ENCODE measurements around the gene ZIC4. TPM values are rescaled to one million over a fixed set of nuclear protein-coding genes. Genes with fewer than 3 reads are reported as not detected.

The ZIC4 gene
- polyA plus RNA-seq, 3 donors = not detected

DNA sequence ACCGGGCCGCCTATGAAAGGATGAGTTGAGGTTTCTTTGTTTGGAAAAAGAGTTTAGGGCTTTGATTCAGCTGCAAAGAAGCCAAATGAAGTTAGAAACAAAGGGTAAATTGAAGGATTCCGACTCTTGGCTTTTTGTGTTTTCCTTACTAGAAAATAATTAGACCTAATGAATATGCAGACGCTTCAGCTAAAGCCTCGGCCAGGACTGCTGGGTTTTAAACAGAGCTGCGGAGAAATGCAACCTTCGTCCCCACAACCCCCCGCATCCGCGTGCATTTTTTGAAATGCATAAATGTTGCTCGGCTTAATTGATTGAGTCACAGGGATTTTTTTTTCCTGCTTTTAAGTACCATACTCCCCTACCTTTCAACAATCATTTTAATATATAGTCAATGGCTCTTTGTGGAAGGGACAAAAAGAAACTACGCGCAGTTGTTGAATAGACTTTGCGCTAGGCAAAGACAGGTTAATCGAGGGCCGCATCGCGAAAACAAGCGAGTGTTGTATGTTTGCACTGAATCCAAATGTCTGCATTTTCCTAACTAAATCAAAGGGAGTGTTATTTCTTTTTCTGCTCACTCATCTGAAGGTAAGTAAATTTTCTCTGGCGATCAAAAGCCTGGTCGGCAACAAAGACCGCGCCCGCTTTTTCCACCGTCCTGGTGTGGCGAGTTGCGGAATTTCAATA is 1.3 kb upstream of the ZIC4 start:
- no peak for DNase-seq (ENCODE audit: low read depth in 3 of 3, low spot score in 2 of 3)

DNA sequence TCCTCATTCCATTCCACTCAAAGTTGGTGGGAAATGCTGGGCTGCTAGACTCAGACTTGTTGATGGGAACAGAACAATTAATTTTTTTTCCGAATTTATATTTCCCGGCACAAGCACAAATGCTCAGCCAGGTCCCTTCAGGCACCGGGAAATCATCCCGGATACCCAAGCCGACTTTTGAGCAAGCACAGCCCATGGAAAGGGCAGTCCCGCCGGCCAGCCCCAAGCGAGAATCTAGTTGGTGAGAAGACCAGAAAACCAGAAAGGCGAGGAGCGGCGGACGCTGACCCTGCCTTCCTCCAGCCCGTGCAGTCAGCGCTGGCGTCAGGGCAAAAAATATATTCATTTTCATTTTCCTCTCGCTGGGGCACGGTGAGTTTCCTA is 763 bp upstream of the ZIC4 start:
- DNase-seq (ENCODE audit: low read depth in 3 of 3, low spot score in 2 of 3) = no peak

DNA sequence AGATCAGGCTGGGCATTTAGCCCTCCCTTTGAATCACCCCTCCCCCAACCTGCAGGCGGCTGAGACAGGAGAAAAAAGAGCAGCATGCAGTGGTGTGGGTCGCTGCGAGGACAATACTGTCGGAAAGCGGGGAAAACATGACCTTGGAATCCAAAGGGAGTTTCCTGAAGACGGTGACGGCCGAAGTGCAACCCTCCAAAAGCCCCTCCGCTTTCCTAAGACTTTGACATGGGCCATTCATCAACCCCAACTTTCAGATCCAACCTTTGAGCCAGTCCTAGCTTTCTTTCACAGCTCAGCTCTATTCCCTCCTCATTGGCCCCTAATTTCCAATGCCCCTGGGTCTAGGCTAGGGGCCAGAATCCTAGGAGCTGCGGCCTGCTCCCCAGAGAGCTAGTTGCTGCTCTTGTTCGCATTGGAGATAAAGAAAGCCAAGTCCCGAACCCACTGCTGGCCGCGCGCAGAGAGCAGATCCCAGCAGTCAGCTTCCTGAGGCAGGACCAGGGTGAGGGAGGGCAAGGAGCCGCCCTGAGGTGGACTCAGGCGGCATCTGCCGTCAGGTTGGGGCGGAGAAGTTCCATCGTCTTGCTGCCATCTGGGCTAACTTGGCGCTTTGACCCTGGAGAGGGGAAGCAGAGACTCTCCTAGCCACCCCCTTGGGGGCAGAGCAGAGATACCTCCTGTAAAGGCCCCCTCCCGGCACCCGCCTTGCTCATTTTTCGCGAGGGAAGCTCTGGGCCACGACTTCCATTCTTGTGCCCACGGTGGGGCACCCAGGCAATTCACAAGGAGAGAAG is 914 bp downstream of the ZIC4 start:
- DNase-seq (ENCODE audit: low read depth in 3 of 3, low spot score in 2 of 3) = no peak

DNA sequence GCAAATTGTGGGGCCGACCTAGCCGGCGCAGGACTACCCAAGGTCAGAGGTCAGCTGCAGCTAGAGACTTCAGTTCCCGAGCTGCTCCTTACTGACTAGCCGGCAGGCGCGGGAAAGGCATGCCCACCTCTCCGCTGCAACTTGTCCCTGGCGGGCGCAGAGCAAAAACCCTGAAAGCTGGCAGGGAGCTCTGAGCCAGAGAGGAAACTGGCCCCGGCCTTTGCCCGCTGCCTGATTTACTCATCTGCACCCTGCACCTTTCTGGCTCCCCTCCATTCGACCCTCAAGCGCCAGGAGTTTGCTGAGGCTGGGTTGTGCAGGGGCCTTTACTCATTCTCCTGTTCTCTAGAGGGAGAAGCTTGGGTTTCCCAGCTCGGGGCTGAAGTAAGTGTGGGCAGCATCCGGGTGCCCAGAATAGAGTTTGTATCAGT is 1.5 kb downstream of the ZIC4 start:
- DNase-seq (ENCODE audit: low read depth in 3 of 3, low spot score in 2 of 3) = no peak

DNA sequence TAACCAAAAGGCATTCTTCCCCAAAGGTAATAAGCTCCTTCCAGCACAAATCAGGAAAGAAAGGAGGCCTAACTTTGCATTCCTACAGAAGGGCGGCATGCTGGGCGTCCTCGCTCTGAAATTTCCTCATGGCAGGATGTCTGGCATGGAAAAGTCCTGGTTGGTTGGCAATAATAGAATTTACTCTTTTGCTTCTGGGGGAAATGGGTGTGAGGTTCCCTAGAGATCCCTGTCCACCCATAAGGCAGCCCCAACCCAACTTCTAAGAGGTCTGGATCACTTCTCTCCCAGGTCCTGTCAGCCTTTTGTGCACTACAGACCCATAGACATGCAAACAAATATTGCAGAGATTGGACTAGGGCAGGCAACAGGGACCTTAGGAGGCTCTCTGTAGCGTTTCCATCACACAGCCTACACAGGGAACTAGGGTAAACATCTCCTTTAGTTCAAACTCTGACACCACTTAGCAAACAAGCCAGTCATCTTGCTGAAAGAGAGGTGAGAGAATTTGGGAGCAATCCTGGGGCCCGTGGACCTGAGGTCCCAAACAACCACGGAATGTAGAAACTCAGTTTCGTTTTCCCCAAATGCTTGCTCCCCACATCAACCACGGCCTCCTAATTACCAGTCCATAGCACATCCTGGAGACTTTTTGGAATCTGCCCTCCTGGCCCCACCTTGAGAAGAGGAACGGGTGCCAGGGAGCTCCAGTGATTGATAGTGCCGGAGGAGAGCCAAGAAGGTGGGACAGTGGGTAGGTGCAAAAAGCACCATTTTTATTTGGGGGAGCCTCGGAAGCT is 2.1 kb downstream of the ZIC4 start:
- DNase-seq (ENCODE audit: low read depth in 3 of 3, low spot score in 2 of 3) = no peak

DNA sequence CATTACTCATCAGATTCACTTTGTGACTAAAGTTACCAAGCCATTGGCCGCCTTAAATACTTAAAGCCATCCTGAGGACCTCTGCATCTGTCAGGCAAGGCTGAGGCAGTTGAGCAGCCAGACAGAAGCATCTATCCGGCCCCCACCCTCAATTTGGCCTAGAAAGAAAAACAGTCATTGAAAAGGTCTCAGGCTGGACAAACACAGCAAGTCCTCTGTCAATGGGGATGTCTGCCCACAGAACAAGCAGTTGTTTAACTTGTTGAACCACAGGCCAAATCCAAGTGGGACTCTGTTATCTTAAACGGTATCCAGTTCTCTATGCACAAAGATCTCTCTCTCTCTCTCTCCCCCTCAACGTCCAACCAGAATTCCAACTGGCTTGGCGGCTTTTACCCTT is 2.8 kb downstream of the ZIC4 start:
- no peak for DNase-seq (ENCODE audit: low read depth in 3 of 3, low spot score in 2 of 3)

DNA sequence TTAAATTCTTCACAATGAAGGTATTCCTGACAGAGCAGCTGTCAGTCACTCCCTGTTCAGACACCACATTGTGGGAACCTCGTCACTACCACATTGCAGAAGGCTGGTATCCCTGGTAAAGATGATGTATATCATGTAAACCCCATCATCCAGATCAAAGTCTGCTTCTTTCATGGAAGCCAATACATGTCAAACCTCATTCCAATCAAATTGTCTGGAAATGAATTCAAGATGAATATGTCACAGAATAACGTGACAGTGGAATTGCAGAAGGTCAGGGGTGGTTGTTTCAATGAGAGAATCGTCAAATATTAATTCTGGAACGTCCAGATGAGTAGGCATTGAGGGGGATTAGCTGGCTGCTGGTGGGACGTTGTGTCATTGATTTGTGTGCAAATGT is 4.2 kb downstream of the ZIC4 start:
- no peak for DNase-seq (ENCODE audit: low read depth in 3 of 3, low spot score in 2 of 3)

DNA sequence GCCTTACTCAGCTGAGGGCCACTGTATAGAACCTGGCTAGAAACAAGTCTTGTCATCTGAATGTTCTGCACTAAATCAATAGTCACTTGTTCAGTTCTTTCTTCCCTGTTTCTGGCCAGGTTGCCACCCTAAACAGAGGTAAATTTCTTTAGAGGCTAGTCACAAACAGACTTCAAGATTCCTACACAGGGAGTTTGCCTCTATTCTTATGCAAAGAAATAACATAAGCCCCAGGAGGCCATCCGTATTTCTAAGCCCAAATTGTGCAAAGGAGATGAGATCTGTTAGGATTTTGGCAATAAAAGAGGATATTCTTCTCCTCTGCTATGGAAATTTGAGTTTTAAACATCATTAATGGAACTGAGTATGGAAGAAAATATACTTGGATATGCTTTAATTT is 4.9 kb downstream of the ZIC4 start:
- no peak for DNase-seq (ENCODE audit: low read depth in 3 of 3, low spot score in 2 of 3)

DNA sequence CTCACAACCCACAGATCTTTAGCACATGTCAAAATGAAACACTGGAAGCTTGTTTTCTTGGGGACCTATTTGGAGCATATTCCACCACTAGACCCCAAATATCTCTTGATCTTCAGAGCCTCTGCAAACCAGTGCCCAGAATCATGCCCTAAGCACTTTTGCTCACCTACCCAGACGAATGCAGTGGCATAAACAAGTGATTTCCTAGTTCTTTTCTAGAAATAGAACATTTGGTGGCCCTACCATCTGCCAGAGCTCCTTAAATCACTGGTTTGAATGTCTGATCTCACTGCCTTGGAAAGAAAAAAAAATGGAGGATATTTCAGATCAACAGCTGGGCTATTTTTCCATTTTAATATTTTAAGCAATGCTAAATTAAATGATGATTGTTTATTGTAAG is 5.3 kb downstream of the ZIC4 start:
- no peak for DNase-seq (ENCODE audit: low read depth in 3 of 3, low spot score in 2 of 3)

DNA sequence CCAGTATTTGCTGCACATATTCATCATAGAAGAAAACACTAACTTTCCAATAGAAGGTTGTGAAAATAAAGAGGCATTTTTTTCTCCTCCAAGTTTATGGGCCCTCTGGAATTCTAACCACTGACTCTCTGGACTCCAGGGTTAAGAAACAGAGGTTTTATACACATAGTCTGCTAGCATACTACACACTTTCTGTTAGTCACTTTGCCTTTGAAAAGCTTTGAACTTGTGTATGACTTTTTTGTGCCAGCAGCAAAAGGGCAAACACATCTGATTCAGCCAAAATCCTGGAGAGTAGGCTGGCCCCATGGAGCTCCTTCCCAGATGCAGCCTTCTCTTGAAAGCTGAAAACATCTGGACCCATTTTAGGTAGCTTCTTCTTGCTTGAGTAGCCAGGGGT is 6.2 kb downstream of the ZIC4 start:
- no peak for DNase-seq (ENCODE audit: low read depth in 3 of 3, low spot score in 2 of 3)

DNA sequence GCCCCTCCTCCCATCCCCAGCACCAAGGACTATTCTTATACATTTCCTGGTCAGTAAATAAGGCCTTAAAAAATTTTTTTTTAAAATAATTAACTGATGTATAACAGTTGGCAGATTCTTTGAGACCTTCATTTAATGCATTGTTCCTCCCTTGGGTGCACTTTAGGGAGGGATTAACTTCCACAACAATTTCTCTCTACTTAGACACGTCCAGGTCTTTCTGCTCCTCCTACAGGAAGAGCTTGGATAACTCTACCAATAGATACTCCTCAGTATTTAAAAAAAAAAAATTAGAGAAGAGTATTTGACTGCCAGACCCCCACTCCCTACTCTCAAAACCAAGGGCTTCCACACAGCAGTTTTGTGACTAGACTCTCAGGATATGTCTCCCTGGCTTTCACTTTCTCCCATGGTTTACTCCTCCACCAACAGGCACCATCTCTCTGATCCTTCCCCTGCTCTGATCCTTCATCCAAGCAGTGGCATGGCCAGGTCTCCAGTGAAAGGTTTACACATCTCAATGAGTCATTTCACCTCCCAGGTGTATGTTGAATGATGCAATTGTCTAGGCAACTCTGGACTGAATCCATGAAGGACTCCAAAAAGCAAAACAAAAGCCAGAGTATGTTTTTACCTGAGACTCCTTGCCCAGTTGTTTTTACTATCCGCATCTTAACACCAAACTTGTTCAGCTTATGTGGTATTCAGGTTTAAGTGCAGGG is 7.4 kb downstream of the ZIC4 start:
- DNase-seq (ENCODE audit: low read depth in 3 of 3, low spot score in 2 of 3) = no peak

DNA sequence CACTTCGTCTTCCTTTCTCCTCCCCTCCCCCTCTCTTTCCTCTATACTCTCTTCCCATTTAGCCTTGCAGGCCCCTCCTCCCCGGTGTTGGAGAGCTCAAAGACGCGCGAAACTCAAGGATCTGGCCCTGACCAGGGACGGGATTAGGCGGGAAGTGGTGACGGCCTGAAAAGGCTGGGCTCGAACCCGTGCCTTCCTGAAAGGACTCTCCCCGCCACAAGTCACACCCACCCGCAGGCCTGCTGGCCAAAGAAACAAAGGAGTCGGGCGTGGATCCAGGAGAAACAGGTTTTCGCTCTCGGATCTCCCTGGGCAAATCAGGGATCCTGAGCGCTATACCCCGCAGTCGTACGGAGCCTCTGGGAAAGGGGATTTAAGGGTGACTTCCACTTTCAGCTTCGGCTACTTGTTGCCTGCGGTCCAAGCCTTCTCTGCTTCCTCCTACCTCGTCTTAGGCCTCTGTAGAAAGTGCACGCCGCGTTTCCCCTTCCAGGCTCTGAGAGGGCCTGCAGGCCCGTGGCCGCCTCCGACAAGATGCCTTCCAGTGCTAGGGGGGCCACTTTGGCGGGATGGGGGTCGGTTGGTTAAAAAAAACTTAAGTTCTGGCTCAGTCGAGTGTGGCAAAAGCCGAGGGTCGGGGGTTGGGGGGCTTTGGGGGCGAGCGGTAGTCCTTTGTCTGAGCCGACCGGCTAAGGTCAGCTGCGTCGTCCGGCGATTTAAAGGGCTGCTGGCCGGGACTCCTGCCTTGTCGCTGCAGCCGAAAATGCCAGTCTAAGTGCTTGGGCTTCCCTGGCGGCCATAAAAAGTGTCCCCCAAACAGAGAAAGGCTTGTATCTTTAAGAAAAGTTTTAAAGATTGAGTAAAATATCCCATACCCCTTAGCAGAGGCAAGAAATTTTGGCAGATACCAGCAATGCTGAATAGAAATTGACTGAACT is 8.2 kb downstream of the ZIC4 start:
- no peak for DNase-seq (ENCODE audit: low read depth in 3 of 3, low spot score in 2 of 3)

DNA sequence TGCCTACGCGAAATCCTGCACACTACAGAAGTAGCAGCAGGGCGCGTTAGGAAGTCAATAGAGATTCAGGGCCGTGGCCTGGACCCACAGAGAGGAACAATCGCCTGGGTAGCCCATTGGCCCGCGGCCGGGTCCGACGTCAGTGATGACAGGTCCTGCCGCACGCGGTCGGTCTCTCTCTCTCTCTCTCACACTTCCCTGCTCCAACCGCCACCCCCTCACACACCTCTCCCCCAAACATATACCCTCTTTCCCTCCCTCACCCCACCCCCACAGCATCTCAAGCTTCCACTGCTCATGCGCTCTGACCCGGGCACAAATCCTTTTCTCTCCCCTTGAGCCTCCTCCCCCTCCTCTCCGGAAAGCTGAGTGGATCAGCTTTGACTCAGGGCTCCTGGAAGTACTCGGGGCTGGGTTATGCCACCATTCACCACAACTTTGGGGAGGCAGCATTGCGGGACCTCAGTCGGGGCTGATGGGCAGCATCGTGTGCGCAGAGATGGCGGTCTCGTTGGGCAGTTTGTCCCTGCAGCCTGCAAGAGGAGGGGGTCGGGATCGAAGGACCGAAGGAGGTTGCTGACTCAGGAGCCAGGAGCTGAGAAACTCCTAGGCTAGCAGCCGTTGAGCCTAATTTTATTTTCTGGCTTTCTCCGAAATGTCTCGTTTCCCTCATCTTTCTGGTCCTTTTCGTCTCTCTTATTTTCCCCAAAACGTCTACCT is 9.0 kb downstream of the ZIC4 start:
- DNase-seq (ENCODE audit: low read depth in 3 of 3, low spot score in 2 of 3) = no peak

DNA sequence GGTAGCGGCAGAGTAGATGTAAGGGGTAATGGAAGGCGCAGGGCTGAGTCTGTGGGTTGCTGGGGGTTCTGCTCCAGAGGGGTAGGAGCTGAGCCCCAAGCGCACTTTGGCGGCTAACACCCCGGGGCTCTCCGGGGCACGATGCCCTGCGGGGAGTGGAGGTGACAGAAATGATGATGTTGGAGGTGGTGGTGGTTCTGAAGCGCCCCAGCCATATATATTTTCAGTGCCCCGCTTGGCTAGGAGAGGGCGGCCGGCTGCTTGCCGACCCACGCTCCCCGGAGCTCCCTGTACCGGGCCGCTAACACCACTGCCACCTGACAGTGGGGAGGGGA is 9.7 kb downstream of the ZIC4 start:
- no peak for DNase-seq (ENCODE audit: low read depth in 3 of 3, low spot score in 2 of 3)

DNA sequence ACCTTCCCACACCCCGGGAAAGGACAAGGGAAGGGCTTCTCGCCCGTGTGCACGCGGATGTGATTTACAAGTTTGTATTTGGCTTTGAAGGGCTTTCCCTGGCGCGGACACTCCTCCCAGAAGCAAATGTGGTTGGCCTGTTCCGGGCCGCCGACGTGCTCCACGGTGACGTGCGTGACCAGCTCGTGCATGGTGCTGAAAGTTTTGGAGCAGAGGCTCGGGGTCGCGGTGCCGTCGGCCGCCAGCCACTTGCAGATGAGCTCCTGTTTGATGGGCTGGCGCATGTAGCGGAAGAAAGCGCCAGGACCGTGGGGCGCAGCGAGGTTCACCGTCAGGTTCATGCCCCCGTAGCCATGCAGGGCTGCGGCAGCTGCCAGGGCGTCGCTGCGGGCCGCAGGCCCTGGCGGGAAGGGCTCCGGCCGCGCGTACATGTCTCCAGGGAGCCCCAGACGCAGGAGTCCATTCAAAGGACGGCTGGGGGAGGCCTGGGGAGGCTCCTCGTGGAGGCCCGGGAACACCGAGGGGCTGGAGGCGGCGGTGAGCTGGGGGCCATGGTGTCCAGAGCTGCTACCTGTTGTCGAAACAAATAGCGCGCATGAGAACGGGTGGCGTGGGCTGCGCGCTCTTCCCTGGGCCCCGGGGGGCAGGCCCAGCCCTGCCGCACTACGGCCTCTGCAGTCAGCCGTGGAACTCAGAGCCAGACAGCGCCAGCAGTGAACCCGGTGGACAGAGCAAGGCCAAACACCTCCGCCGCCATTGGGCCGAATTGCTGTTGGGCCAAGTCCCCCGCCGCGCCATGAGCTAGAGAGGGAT is 10.2 kb downstream of the ZIC4 start:
- DNase-seq (ENCODE audit: low read depth in 3 of 3, low spot score in 2 of 3) = no peak

DNA sequence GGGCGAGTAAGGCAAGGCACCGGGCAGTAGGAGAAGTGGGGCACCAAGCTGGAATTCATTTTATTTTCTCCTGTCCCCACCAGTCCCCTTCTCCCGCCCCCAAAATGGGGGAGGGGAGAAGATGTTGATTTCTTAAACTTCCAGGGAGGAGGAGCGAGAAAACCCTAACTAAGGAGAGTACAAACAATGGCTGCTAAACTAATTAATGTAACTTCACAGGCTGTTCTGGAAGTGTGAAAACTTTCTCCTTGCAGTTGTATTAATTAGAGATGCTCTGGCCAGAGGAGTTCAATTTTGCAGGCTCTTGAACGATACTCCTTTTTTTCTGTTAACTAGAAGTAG is 11.5 kb downstream of the ZIC4 start:
- no peak for DNase-seq (ENCODE audit: low read depth in 3 of 3, low spot score in 2 of 3)

DNA sequence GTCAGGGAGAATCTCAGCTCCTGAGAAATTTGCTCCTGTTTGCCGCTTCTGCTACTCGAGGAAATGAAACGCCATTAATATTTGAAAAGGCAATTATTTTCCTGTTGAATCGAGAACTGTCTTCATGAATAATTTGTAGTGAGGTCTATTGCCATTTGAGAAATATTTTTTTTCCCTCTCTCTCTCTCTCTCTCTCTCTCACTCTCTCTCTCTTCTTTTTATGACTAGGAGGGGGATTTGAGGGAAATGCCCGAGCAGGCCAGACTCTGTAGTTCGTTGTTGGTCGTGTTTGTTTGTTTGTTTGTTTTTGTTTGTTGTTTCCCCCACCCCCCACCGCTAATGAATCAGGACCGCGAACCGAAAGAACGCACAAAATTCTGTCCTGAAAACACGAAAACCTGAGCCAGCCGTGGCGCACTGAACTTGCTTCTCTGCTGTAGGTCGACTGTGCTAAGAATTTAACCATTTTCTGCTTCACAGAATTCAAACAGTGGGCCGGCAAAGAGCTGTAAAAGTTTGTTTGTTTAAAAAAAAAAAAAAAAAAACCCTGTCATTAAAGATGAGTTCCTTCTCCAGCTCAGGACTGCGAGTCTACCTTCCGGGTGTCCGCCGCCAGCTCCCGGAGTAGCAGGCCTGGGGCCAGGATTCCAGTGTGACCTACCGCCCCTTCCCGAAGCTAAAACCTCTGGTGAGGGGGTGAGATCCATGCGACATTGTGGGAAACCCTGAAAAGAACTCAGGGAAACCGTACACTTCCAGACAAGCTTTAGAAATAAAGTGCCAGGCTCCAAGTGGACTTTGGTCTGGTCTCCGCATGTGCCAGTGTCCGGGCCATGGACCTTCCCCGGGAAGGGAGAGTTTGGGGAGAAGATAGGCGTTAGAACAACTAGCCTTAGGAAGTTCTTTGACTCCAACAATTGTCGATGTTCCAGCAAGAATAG is 12.1 kb downstream of the ZIC4 start:
- no peak for DNase-seq (ENCODE audit: low read depth in 3 of 3, low spot score in 2 of 3)
